ENCODE measurements around the gene GPC5.

GRCh38 chr13:91776611-91777193 is 378.3 kb downstream of the GPC5 start:
- TF ChIP-seq POLR2A (IDR thresholded peaks at IDR 0.05): no peak
- TF ChIP-seq, protein P1, sequence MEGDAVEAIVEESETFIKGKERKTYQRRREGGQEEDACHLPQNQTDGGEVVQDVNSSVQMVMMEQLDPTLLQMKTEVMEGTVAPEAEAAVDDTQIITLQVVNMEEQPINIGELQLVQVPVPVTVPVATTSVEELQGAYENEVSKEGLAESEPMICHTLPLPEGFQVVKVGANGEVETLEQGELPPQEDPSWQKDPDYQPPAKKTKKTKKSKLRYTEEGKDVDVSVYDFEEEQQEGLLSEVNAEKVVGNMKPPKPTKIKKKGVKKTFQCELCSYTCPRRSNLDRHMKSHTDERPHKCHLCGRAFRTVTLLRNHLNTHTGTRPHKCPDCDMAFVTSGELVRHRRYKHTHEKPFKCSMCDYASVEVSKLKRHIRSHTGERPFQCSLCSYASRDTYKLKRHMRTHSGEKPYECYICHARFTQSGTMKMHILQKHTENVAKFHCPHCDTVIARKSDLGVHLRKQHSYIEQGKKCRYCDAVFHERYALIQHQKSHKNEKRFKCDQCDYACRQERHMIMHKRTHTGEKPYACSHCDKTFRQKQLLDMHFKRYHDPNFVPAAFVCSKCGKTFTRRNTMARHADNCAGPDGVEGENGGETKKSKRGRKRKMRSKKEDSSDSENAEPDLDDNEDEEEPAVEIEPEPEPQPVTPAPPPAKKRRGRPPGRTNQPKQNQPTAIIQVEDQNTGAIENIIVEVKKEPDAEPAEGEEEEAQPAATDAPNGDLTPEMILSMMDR (IDR thresholded peaks at IDR 0.05 in 4 of 5, conservative IDR thresholded peaks at IDR 0.05 in 1 of 5): no peak

All from gastrocnemius medialis (tissue), 4 donors.